NCI-H2196 (cell line): Measurements from ENCODE around the gene DSTN.

Experiments used
- DNase-seq: peaks from one replicate; lab custom pipeline; 2025; ENCODE audit not compliant: unreplicated experiment; lab: John Stamatoyannopoulos, UW

The DSTN gene

GRCh38 chr20:17569616-17570346 lies at the start of gene DSTN:
TSS of gene DSTN (plus strand) at chr20:17570075. CDS start at chr20:17570209, 134 bp downstream.
- peak; percentile 95 for DNase-seq

- DNase-seq, result no peak
Observed at GRCh38 chr20:17520583-17520982, 49.3 kb upstream of the DSTN start.

- DNase-seq, result no peak
Observed at GRCh38 chr20:17522528-17522927, 47.3 kb upstream of the DSTN start.

GRCh38 chr20:17523326-17523725 lies 46.5 kb upstream of the DSTN start:
- no peak for DNase-seq

GRCh38 chr20:17524560-17524959 lies 45.3 kb upstream of the DSTN start:
- no peak for DNase-seq

GRCh38 chr20:17525132-17525531 lies 44.7 kb upstream of the DSTN start:
- no peak for DNase-seq

GRCh38 chr20:17525650-17526049 lies 44.2 kb upstream of the DSTN start:
- peak; percentile 24 for DNase-seq

- DNase-seq, result no peak
Observed at GRCh38 chr20:17529586-17529985, 40.3 kb upstream of the DSTN start.

- no peak for DNase-seq
Observed at GRCh38 chr20:17530153-17530552, 39.7 kb upstream of the DSTN start.

GRCh38 chr20:17530716-17531664 lies 38.9 kb upstream of the DSTN start, which contains the start of gene BFSP1:
TSS of gene BFSP1 (minus strand) at chr20:17531379. CDS start at chr20:17531329, 50 bp downstream.
- DNase-seq, result peak; percentile 82

GRCh38 chr20:17531665-17532025 lies 38.2 kb upstream of the DSTN start:
- no peak for DNase-seq

- DNase-seq, result no peak
Observed at GRCh38 chr20:17533396-17533795, 36.5 kb upstream of the DSTN start.

GRCh38 chr20:17534077-17534476 lies 35.8 kb upstream of the DSTN start:
- no peak for DNase-seq

- DNase-seq, result peak; percentile 66
Observed at GRCh38 chr20:17536944-17537444, 32.9 kb upstream of the DSTN start.

GRCh38 chr20:17537959-17538358 lies 31.9 kb upstream of the DSTN start:
- no peak for DNase-seq

- no peak for DNase-seq
Observed at GRCh38 chr20:17538517-17539170, 31.2 kb upstream of the DSTN start.

- no peak for DNase-seq
Observed at GRCh38 chr20:17541596-17541995, 28.3 kb upstream of the DSTN start.

GRCh38 chr20:17541996-17542395 lies 27.9 kb upstream of the DSTN start:
- no peak for DNase-seq

- DNase-seq, result no peak
Observed at GRCh38 chr20:17542481-17542880, 27.4 kb upstream of the DSTN start.

GRCh38 chr20:17542993-17543412 lies 26.9 kb upstream of the DSTN start:
- no peak for DNase-seq

GRCh38 chr20:17543531-17544131 lies 26.2 kb upstream of the DSTN start:
- no peak for DNase-seq
